Subcutaneous abdominal adipose tissue (tissue), 5 donors: ENCODE measurements around the gene FBXO10.

ENCODE experiments used
- H3K27ac ChIP-seq: one replicate; pipeline ENCODE4 v1.7.0; 2013; ENCODE audit warnings: low read depth, mild to moderate bottlenecking, inconsistent platforms, low read length, moderate library complexity
- H3K27me3 ChIP-seq, 5 donors: one replicate each; pipeline ENCODE4 v1.7.0; 2013; ENCODE audit warnings: low read length in 5 of 5, inconsistent platforms in 1 of 5; ENCODE audit not compliant: control insufficient read depth in 5 of 5, insufficient read depth in 4 of 5
- H3K36me3 ChIP-seq, 5 donors: one replicate each; pipeline ENCODE4 v1.7.0; 2013; ENCODE audit warnings: low read length in 5 of 5; ENCODE audit not compliant: control insufficient read depth in 5 of 5, insufficient read depth in 5 of 5
- H3K4me1 ChIP-seq, 5 donors: one replicate each; pipeline ENCODE4 v1.7.0; 2013; ENCODE audit warnings: low read length in 5 of 5, mild to moderate bottlenecking in 3 of 5, moderate library complexity in 1 of 5; ENCODE audit not compliant: control insufficient read depth in 5 of 5, insufficient read depth in 5 of 5
- H3K4me3 ChIP-seq, 5 donors: one replicate each; pipeline ENCODE4 v1.7.0; 2013; ENCODE audit warnings: low read length in 5 of 5, low read depth in 1 of 5
- H3K9ac ChIP-seq, 5 donors: one replicate each; pipeline ENCODE4 v1.7.0; 2013; ENCODE audit warnings: low read length in 5 of 5, mild to moderate bottlenecking in 4 of 5, moderate library complexity in 3 of 5
- H3K9me3 ChIP-seq, 5 donors: one replicate each; pipeline ENCODE4 v1.7.0; 2013; ENCODE audit warnings: low read length in 5 of 5; ENCODE audit not compliant: control insufficient read depth in 5 of 5
- donor health status: healthy.
- donor health status: healthy.
- donor health status: healthy.
- donor health status: healthy.
- donor health status: healthy.

Gene FBXO10

GRCh38 chr9:37619806-37620205 is 43.6 kb upstream of the FBXO10 start:
- H3K36me3 ChIP-seq = no peaks in the 10 kb centered on the region
- H3K4me1 ChIP-seq = peaks cover 0 to 8% (median 4%) of the 10 kb centered on the region in 5 donors
- no peaks in the 10 kb centered on the region for H3K9me3 ChIP-seq
- no peaks in the 10 kb centered on the region for H3K27me3 ChIP-seq
- H3K27ac ChIP-seq = no peak overlapping the region
- no peak overlapping the region for H3K4me3 ChIP-seq
- H3K9ac ChIP-seq = no peak overlapping the region

- Histone ChIP-seq H3K27me3 (no peaks in the 10 kb centered on the region), H3K27ac (no peak overlapping the region), H3K4me1 (peaks cover 0 to 8% (median 4%) of the 10 kb centered on the region in 5 donors), H3K36me3 (no peaks in the 10 kb centered on the region), H3K4me3 (no peak overlapping the region), H3K9ac (no peak overlapping the region), H3K9me3 (no peaks in the 10 kb centered on the region)
Measured at GRCh38 chr9:37618817-37619216, 42.6 kb upstream of the FBXO10 start.

- Histone ChIP-seq H3K27ac (no peak overlapping the region), H3K36me3 (no peaks in the 10 kb centered on the region)
Measured at GRCh38 chr9:37617832-37618231, 41.7 kb upstream of the FBXO10 start.

GRCh38 chr9:37617161-37617560 is 41.0 kb upstream of the FBXO10 start:
- peaks cover 0 to 8% (median 4%) of the 10 kb centered on the region in 5 donors for H3K4me1 ChIP-seq
- H3K27ac ChIP-seq = no peak overlapping the region

More at GRCh38 chr9:37617832-37618231, 41.7 kb upstream of the FBXO10 start:
- H3K4me3 ChIP-seq = no peak overlapping the region
- no peaks in the 10 kb centered on the region for H3K9me3 ChIP-seq
- H3K27me3 ChIP-seq = no peaks in the 10 kb centered on the region
- peaks cover 0 to 8% (median 4%) of the 10 kb centered on the region in 5 donors for H3K4me1 ChIP-seq
- H3K9ac ChIP-seq = no peak overlapping the region

GRCh38 chr9:37611961-37612360 is 35.8 kb upstream of the FBXO10 start:
- Histone ChIP-seq H3K4me1 (peaks cover 0 to 2% (median 0%) of the 10 kb centered on the region in 5 donors), H3K9ac (peak overlapping the region in 1 of 5 donors; percentile 14), H3K9me3 (no peaks in the 10 kb centered on the region), H3K36me3 (no peaks in the 10 kb centered on the region), H3K27ac (no peak overlapping the region), H3K4me3 (no peak overlapping the region), H3K27me3 (no peaks in the 10 kb centered on the region)

More at GRCh38 chr9:37617161-37617560, 41.0 kb upstream of the FBXO10 start:
- no peak overlapping the region for H3K4me3 ChIP-seq
- no peaks in the 10 kb centered on the region for H3K36me3 ChIP-seq
- H3K9ac ChIP-seq = no peak overlapping the region
- H3K27me3 ChIP-seq = no peaks in the 10 kb centered on the region
- no peaks in the 10 kb centered on the region for H3K9me3 ChIP-seq

GRCh38 chr9:37611014-37611413 is 34.8 kb upstream of the FBXO10 start:
- no peaks in the 10 kb centered on the region for H3K36me3 ChIP-seq
- H3K4me1 ChIP-seq = peaks cover 0 to 2% (median 0%) of the 10 kb centered on the region in 5 donors
- H3K9ac ChIP-seq = no peak overlapping the region
- no peak overlapping the region for H3K27ac ChIP-seq
- no peaks in the 10 kb centered on the region for H3K9me3 ChIP-seq
- no peaks in the 10 kb centered on the region for H3K27me3 ChIP-seq
- no peak overlapping the region for H3K4me3 ChIP-seq

- no peak overlapping the region for H3K4me3 ChIP-seq
- H3K9ac ChIP-seq = no peak overlapping the region
- H3K27ac ChIP-seq = no peak overlapping the region
- H3K4me1 ChIP-seq = peaks cover 0 to 2% (median under 1%) of the 10 kb centered on the region in 5 donors
- H3K36me3 ChIP-seq = no peaks in the 10 kb centered on the region
- no peaks in the 10 kb centered on the region for H3K27me3 ChIP-seq
- H3K9me3 ChIP-seq = no peaks in the 10 kb centered on the region
Measured at GRCh38 chr9:37609735-37610397, 33.7 kb upstream of the FBXO10 start.

- no peak overlapping the region for H3K4me3 ChIP-seq
- H3K9me3 ChIP-seq = no peaks in the 10 kb centered on the region
- H3K27ac ChIP-seq = no peak overlapping the region
- H3K36me3 ChIP-seq = no peaks in the 10 kb centered on the region
- no peaks in the 10 kb centered on the region for H3K27me3 ChIP-seq
- H3K9ac ChIP-seq = no peak overlapping the region
- peaks cover 2 to 17% (median 5%) of the 10 kb centered on the region in 5 donors for H3K4me1 ChIP-seq
Measured at GRCh38 chr9:37608250-37608649, 32.1 kb upstream of the FBXO10 start.

- Histone ChIP-seq H3K27ac (no peak overlapping the region), H3K27me3 (no peaks in the 10 kb centered on the region), H3K9ac (no peak overlapping the region), H3K4me3 (no peak overlapping the region), H3K36me3 (no peaks in the 10 kb centered on the region), H3K4me1 (peaks cover 2 to 27% (median 16%) of the 10 kb centered on the region in 5 donors), H3K9me3 (no peaks in the 10 kb centered on the region)
Measured at GRCh38 chr9:37604296-37604695, 28.1 kb upstream of the FBXO10 start.

- no peaks in the 10 kb centered on the region for H3K9me3 ChIP-seq
- no peaks in the 10 kb centered on the region for H3K36me3 ChIP-seq
- no peak overlapping the region for H3K27ac ChIP-seq
- peaks cover under 1 to 27% (median 16%) of the 10 kb centered on the region in 5 donors for H3K4me1 ChIP-seq
- no peak overlapping the region for H3K9ac ChIP-seq
- no peaks in the 10 kb centered on the region for H3K27me3 ChIP-seq
- peak overlapping the region in 3 of 5 donors; percentile 4 to 37 (median 20) for H3K4me3 ChIP-seq
Measured at GRCh38 chr9:37602817-37603216, 26.6 kb upstream of the FBXO10 start.
